Right atrium auricular region (tissue), 2 donors: Measurements from ENCODE around the gene CTSV. TPM values are rescaled to one million over a fixed set of nuclear protein-coding genes. Genes with fewer than 3 reads are reported as not detected.
"Not testable (repeated sequence)": the region's sequence is repeated elsewhere in the genome, so short reads cannot be mapped to it uniquely, and the experiment has no call there.

Experiments
- DNase-seq: peaks from one replicate; pipeline ENCODE4 v3.0.0-alpha.2; 2019; ENCODE audit warnings: low spot score
- H3K27ac ChIP-seq, 2 donors: fragments of 200-600 bp; sonication (generic); 1 replicate in 1 of 2; 2 replicates in 1 of 2; pipeline ENCODE4 v1.5.1; 2016 to 2019
- H3K27me3 ChIP-seq, 2 donors: fragments of 200-600 bp; sonication (generic); one replicate each; pipeline versions ENCODE4 v1.5.1 to v1.6.0; 2017 to 2019
- H3K36me3 ChIP-seq: fragments of 200-600 bp; sonication (generic); one replicate; pipeline ENCODE4 v1.5.1; 2016
- H3K4me1 ChIP-seq, 2 donors: fragments of 200-600 bp; sonication (generic); one replicate each; pipeline versions ENCODE4 v1.5.1 to v1.6.0; 2017 to 2019
- H3K4me3 ChIP-seq, 2 donors: fragments of 200-600 bp; sonication (generic); 1 replicate in 1 of 2; 2 replicates in 1 of 2; pipeline ENCODE4 v1.5.1; 2017 to 2019; ENCODE audit warnings: mild to moderate bottlenecking in 1 of 2, moderate library complexity in 1 of 2
- H3K9me3 ChIP-seq, 2 donors: fragments of 200-600 bp; sonication (generic); one replicate each; pipeline ENCODE4 v1.5.1; 2019
- total RNA-seq, 2 donors: library from RNA; depleted of rRNA; stranded (reverse); fragments of >200 nt; gene quantifications; one replicate each; pipeline ENCODE4 v1.1.0, GENCODE V29; 2016
- TF ChIP-seq, protein P1 (sequence below), 2 donors: fragments of 200-600 bp; sonication (generic); IDR thresholded peaks; one replicate each; pipeline ENCODE4 v1.5.1; 2019; ENCODE audit warnings: antibody characterized with exemption in 2 of 2

Gene CTSV
- total RNA-seq, 2 donors from 2014 or later = not detected

DNA sequence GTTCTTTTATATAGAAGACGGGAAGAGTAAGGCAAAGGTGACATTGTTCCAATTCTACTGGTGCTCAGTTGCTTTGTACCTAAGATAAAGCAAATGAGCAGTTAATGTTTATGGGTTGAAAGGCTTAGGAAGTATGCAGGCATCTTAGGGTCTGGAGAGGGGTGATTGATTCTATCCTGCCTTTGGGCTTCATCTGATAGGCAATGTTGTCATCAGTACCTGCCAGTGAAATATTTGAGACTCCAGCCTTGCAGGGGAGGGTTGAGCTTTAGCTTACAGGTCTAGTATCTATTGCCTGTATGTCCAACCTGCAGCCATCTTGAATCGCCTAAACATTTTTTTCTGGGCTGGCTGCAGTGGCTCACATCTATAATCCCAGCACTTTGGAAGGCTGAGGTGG lies 13.8 kb upstream of the CTSV start:
- Histone ChIP-seq H3K9me3 (no peaks in the 10 kb centered on the region), H3K4me1 (no peaks in the 10 kb centered on the region), H3K27ac (no peak overlapping the region), H3K27me3 (no peaks in the 10 kb centered on the region), H3K4me3 (no peak overlapping the region), H3K36me3 (no peaks in the 10 kb centered on the region)
- TF ChIP-seq, protein P1, sequence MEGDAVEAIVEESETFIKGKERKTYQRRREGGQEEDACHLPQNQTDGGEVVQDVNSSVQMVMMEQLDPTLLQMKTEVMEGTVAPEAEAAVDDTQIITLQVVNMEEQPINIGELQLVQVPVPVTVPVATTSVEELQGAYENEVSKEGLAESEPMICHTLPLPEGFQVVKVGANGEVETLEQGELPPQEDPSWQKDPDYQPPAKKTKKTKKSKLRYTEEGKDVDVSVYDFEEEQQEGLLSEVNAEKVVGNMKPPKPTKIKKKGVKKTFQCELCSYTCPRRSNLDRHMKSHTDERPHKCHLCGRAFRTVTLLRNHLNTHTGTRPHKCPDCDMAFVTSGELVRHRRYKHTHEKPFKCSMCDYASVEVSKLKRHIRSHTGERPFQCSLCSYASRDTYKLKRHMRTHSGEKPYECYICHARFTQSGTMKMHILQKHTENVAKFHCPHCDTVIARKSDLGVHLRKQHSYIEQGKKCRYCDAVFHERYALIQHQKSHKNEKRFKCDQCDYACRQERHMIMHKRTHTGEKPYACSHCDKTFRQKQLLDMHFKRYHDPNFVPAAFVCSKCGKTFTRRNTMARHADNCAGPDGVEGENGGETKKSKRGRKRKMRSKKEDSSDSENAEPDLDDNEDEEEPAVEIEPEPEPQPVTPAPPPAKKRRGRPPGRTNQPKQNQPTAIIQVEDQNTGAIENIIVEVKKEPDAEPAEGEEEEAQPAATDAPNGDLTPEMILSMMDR (IDR thresholded peaks at IDR 0.05) = no peak
- no peak for DNase-seq

DNA sequence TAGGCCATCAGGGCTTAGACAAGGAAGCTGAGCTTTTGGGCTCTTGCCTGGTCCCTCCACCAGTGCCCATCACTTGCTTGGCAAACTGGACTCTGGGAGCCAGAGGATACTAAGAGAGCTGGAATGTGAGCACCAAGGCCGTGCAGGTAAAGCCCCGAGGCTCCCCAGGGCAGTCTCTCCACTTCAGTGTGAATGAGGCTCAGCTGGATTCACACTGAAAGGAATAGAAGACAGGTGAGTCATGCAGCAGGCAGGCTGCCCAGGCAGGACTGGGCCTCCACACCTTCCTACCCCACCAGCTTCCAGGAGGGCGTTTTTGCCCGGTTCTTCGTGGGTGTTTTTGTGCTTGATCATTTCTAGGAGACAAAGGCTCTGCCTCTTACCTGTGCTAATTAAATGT lies 7.3 kb upstream of the CTSV start:
- no peaks in the 10 kb centered on the region for H3K27me3 ChIP-seq
- no peak for DNase-seq
- no peaks in the 10 kb centered on the region for H3K36me3 ChIP-seq
- no peak overlapping the region for H3K4me3 ChIP-seq
- no peaks in the 10 kb centered on the region for H3K9me3 ChIP-seq
- TF ChIP-seq, protein P1 (IDR thresholded peaks at IDR 0.05) = no peak
- H3K4me1 ChIP-seq = no peaks in the 10 kb centered on the region
- H3K27ac ChIP-seq = no peak overlapping the region

- H3K36me3 ChIP-seq = no peaks in the 10 kb centered on the region
- H3K27ac ChIP-seq = no peak overlapping the region
- H3K27me3 ChIP-seq = no peaks in the 10 kb centered on the region
- TF ChIP-seq, protein P1 (IDR thresholded peaks at IDR 0.05) = no peak
- no peak overlapping the region for H3K4me3 ChIP-seq
- DNase-seq = no peak
- H3K4me1 ChIP-seq = no peaks in the 10 kb centered on the region
- H3K9me3 ChIP-seq = no peaks in the 10 kb centered on the region
Observed at GRCh38 chr9:97045300-97045699, 6.4 kb upstream of the CTSV start.

DNA sequence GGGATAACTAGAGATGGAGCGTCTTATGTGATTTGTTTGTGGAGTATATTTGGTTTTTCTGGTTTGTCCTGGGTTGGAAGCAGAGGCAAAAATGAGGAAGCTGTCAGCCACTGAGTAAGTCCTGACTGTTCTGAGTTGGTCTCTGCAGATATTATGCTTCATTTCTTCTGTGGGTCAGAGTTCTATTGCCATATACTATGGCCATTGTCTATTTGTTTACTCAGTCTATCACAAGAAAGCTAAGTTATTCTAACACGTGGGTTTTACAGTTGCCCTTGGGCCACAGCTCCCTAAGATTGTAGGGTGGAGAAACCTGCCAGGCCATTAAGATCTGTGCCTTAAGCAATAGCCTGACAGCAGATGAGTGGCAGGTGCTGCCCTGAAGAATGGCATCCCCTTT lies 3.0 kb upstream of the CTSV start:
- H3K9me3 ChIP-seq = no peaks in the 10 kb centered on the region
- peaks cover 0 to 13% of the 10 kb centered on the region in 2 donors for H3K4me1 ChIP-seq
- TF ChIP-seq, protein P1 (IDR thresholded peaks at IDR 0.05) = no peak
- no peak overlapping the region for H3K27ac ChIP-seq
- no peaks in the 10 kb centered on the region for H3K27me3 ChIP-seq
- H3K36me3 ChIP-seq = no peaks in the 10 kb centered on the region
- no peak overlapping the region for H3K4me3 ChIP-seq
- no peak for DNase-seq

DNA sequence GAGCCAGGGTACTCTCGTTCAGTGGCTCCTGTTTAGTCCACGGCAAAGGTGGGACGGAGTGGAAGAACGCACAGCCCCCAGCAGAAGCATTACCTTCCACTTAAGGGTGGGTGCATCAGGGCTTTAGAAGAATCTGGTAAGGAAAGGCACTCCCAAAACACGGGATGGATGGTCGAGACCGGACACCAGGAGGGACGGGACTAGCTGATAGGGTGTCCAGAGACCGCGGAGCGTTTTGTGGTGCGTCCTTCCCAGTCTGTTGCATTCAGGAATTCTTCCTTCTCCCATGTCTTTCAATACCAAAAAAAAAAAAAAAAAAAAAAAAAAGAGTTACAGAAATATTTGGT lies 545 bp upstream of the CTSV start:
- Histone ChIP-seq H3K36me3 (no peaks in the 10 kb centered on the region), H3K27me3 (no peaks in the 10 kb centered on the region), H3K27ac (peak overlapping the region in 1 of 2 donors; percentile 33), H3K4me3 (peak overlapping the region; percentile 23 to 56), H3K9me3 (no peaks in the 10 kb centered on the region), H3K4me1 (peaks cover 0 to 13% of the 10 kb centered on the region in 2 donors)
- DNase-seq = no peak
- TF ChIP-seq, protein P1 (IDR thresholded peaks at IDR 0.05) = no peak

DNA sequence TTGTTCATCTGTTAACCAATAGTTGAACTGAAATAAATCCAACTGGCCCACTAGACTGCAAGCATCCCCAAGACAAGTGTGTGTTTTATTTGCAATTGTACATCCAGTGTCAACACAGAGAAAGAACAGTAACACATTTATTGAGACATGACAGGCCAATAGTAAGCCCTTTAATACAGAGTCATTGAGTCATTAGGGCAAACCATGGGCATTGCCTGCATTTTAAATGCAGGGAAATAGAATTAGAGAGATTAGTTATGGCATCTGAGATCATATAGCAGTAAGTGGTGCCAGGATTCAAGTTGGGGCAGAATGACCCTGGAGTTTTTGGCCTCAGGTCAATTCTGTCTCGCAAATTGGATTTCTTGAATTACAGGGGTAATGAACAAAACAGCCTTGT lies 15.4 kb downstream of the CTSV start:
- H3K9me3 ChIP-seq, H3K4me3 ChIP-seq, H3K27ac ChIP-seq, DNase-seq, H3K36me3 ChIP-seq, H3K27me3 ChIP-seq, H3K4me1 ChIP-seq: not testable (repeated sequence)

DNA sequence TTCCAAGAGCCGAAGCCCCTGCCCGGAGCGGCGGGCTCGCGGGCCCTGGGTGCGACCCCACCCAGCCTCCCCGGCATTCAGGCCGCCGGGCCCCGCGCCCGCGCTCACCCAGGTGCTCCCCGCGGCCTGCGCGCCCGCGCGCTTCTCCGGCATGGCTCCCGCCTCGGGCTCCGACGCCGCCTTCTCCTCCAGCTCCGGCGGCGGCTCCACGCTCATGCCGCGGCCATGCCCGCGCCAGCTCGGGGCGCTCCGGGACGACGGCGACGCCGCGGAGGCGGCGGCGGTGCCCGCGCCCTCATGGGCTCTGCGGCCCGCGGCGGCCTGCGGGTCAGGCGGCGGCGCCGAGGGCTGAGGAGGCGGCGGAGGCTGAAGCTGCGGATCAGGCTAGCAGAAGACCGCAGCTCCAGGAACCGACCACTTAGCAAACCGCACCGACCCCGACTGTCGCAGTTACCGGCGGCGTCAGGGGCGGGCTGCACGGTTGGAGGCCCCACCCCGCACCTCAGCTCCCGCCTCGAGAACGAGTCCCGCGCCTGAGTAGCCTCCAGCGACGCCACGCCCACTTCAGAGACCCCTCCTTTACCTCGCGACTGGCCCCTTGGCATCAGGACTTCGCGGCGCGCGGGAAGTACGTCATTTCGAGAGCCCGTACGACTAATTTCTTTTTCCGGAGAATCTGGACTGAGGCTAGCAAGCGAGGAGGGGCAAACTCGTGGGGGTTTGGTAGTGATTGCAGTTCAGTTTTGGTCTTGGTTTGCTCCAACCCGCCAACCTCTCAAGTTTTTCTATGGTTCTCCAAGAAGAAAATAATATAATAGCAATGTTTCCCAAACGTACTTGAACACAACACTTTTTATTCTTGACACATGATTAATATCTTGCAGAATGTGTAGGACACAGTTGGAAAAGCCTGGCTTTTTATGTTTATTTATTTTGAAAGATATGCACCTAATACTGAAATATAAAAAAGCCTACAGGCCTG lies 25.5 kb downstream of the CTSV start:
- peak overlapping the region; percentile 82 to 90 for H3K27ac ChIP-seq
- H3K36me3 ChIP-seq, H3K27me3 ChIP-seq, H3K9me3 ChIP-seq, H3K4me1 ChIP-seq: not testable (repeated sequence)
- H3K4me3 ChIP-seq = peak overlapping the region; percentile 61
- peak; percentile 73 for DNase-seq

DNA sequence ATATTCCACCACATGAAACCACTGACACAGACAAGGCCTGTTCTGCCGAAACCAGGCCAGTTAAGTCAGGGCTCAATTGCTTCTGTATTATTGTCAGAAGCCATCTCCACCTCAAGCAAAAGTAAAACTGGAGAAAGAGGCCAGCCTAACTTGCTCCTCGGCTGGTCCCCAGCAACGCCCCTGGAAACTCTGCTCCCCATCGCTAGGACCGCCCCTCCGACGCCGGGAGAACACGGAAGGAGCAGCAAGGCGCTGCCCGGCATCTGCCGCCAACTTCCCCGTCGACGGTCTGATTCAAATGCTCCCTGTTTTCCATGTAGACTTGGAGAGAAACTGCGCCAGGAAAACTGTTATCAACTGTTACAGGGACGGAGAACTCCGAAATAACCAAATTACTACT lies 26.3 kb downstream of the CTSV start:
- H3K27me3 ChIP-seq, H3K4me1 ChIP-seq, H3K36me3 ChIP-seq, H3K9me3 ChIP-seq, DNase-seq: not testable (repeated sequence)
- Histone ChIP-seq H3K4me3 (peak overlapping the region; percentile 61), H3K27ac (peak overlapping the region; percentile 82 to 90)

DNA sequence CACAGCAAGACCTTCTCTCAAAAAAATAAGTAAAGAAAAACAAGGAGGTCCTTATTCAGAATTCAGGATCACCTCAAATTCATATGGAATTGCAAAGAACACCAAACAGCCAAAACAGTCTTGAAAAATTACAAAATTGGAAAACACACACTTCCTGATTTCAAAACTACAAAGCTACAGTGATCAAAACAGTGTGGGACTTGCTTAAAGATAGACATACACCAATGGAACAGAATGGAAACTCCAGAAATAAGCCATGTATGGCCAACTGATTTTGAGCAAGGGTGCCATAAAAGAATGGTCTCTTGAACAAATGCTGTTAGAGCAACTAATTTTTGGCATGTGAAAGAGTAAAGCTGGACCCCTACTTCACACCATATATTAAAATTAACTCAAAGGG lies 36.7 kb downstream of the CTSV start:
- not testable (repeated sequence) for H3K27me3 ChIP-seq, H3K4me3 ChIP-seq, H3K9me3 ChIP-seq, H3K4me1 ChIP-seq, H3K27ac ChIP-seq, DNase-seq, H3K36me3 ChIP-seq

DNA sequence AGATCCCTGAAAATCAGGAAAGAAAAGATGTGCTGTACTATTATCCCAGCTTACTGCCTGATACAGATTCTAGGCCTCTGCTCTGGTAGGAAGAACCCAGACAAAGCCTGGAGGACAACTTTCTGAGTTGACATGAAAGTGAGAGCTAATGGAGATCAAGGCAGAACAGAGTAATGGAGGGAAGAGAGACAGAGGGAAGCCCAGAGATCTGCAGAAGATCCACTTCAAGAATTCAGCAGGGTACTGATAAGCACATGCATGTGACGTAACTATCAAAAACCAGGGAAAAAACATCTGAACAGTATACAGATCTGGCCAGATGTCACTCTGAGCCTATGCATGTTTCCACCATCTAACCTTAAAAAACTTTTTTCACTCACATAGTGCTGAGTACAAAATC lies 37.6 kb downstream of the CTSV start:
- H3K9me3 ChIP-seq, H3K27ac ChIP-seq, DNase-seq: not testable (repeated sequence)

More for the DNA sequence above, 37.6 kb downstream of the CTSV start:
- not testable (repeated sequence) for H3K27me3 ChIP-seq, H3K4me1 ChIP-seq, H3K4me3 ChIP-seq, H3K36me3 ChIP-seq
